Testis (tissue), 2 donors: ENCODE measurements around the gene LRP8.

Experiments used
- POLR2A ChIP-seq: fragments of 450-650 bp; IDR thresholded peaks from one replicate; pipeline ENCODE4 v1.6.1; 2017; ENCODE audit warnings: antibody characterized with exemption, mild to moderate bottlenecking, moderate library complexity
- TF ChIP-seq, protein P1 (sequence below), 3 experiments: fragments of 450-650 bp in 2 of 3; fragments of 200-600 bp in 1 of 3; sonication (generic) in 1 of 3; IDR thresholded peaks; one replicate each; pipeline ENCODE4 v1.5.1; 2016 to 2019; ENCODE audit warnings: antibody characterized with exemption in 3 of 3, mild to moderate bottlenecking in 2 of 3, moderate library complexity in 1 of 3

DNA sequence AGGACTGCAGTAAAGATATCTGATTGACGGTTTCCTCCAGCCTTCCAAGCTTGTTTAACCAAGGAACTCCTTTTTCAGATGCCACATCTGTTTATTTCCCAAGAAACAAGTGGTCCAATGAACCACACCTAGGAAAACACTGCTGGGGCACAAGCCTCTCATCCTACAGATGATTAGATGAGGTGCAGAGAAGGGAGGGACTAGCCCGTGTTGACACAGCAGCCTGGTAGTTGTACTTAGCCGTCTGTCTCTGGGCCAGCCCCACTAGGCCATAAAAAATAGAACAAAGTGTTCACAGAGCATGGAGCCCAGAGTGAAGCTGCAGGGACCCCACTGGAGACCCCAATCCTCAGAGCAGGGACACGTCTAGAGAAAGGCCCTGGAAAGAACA lies 32.1 kb downstream of the LRP8 start:
- TF ChIP-seq, protein P1, sequence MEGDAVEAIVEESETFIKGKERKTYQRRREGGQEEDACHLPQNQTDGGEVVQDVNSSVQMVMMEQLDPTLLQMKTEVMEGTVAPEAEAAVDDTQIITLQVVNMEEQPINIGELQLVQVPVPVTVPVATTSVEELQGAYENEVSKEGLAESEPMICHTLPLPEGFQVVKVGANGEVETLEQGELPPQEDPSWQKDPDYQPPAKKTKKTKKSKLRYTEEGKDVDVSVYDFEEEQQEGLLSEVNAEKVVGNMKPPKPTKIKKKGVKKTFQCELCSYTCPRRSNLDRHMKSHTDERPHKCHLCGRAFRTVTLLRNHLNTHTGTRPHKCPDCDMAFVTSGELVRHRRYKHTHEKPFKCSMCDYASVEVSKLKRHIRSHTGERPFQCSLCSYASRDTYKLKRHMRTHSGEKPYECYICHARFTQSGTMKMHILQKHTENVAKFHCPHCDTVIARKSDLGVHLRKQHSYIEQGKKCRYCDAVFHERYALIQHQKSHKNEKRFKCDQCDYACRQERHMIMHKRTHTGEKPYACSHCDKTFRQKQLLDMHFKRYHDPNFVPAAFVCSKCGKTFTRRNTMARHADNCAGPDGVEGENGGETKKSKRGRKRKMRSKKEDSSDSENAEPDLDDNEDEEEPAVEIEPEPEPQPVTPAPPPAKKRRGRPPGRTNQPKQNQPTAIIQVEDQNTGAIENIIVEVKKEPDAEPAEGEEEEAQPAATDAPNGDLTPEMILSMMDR (IDR thresholded peaks at IDR 0.05), result no peak
- no peak for TF ChIP-seq POLR2A
